IPS-18a (cell line): ENCODE data around the gene MYRIP.

Experiments
- H3K27ac ChIP-seq: one replicate; pipeline ENCODE4 v1.5.1; 2013; ENCODE audit warnings: low read length
- H3K27me3 ChIP-seq: one replicate; pipeline ENCODE4 v1.6.1; 2013; ENCODE audit warnings: mild to moderate bottlenecking, low read length; ENCODE audit not compliant: control insufficient read depth, insufficient read depth
- H3K36me3 ChIP-seq: one replicate; pipeline ENCODE4 v1.6.1; 2013; ENCODE audit warnings: low read depth, low read length; ENCODE audit not compliant: control insufficient read depth
- H3K4me1 ChIP-seq: one replicate; pipeline ENCODE4 v1.6.1; 2013; ENCODE audit warnings: low read depth, low read length; ENCODE audit not compliant: control insufficient read depth
- H3K4me3 ChIP-seq: one replicate; pipeline ENCODE4 v1.5.1; 2013; ENCODE audit warnings: low read length
- H3K9ac ChIP-seq: one replicate; pipeline ENCODE4 v1.6.1; 2013; ENCODE audit warnings: mild to moderate bottlenecking, low read length, moderate library complexity
- H3K9me3 ChIP-seq: one replicate; pipeline ENCODE4 v1.6.1; 2013; ENCODE audit warnings: low read depth, low read length; ENCODE audit not compliant: control insufficient read depth

MYRIP gene

GRCh38 chr3:40088527-40089170 is 279.2 kb downstream of the MYRIP start:
- no peak overlapping the region for H3K4me3 ChIP-seq

GRCh38 chr3:40096661-40097111 is 287.3 kb downstream of the MYRIP start:
- Histone ChIP-seq H3K4me3 (no peak overlapping the region), H3K4me1 (peaks cover 8% of the 10 kb centered on the region), H3K9me3 (no peaks in the 10 kb centered on the region), H3K27me3 (no peaks in the 10 kb centered on the region), H3K36me3 (no peaks in the 10 kb centered on the region), H3K9ac (no peak overlapping the region), H3K27ac (no peak overlapping the region)

More at GRCh38 chr3:40088527-40089170, 279.2 kb downstream of the MYRIP start:
- Histone ChIP-seq H3K36me3 (no peaks in the 10 kb centered on the region), H3K9ac (no peak overlapping the region), H3K4me1 (no peaks in the 10 kb centered on the region), H3K27ac (no peak overlapping the region), H3K27me3 (no peaks in the 10 kb centered on the region), H3K9me3 (no peaks in the 10 kb centered on the region)

GRCh38 chr3:40097131-40098117 is 288.0 kb downstream of the MYRIP start:
- Histone ChIP-seq H3K27me3 (no peaks in the 10 kb centered on the region), H3K36me3 (no peaks in the 10 kb centered on the region), H3K4me3 (no peak overlapping the region), H3K4me1 (peaks cover 8% of the 10 kb centered on the region), H3K9ac (no peak overlapping the region), H3K9me3 (no peaks in the 10 kb centered on the region), H3K27ac (no peak overlapping the region)

- H3K9me3 ChIP-seq, result no peaks in the 10 kb centered on the region
- no peak overlapping the region for H3K9ac ChIP-seq
- no peak overlapping the region for H3K4me3 ChIP-seq
- H3K36me3 ChIP-seq, result no peaks in the 10 kb centered on the region
- H3K4me1 ChIP-seq, result peaks cover 8% of the 10 kb centered on the region
- H3K27me3 ChIP-seq, result no peaks in the 10 kb centered on the region
- no peak overlapping the region for H3K27ac ChIP-seq
Measured at GRCh38 chr3:40098261-40098759, 288.9 kb downstream of the MYRIP start.

DNA sequence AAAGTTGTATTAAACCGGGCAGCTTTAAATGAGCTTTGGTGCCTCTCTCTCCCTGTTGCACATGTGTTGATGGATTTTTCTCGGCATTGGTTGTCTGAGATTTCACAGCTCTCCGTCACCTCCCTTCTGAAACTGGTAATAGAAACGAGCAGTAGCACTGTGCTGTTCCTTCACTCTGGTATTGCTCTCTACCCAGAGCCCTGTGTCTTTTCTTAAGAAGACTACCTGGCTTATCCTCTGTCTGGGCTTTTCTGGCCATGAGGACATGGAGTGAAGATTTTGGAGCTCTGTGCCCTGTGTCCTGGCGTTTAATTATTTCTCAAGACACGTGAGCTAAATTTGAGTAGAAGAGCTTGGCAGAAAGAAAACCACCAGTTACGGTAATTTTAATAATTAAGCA is 290.5 kb downstream of the MYRIP start:
- H3K27me3 ChIP-seq, result no peaks in the 10 kb centered on the region
- H3K4me3 ChIP-seq, result no peak overlapping the region
- H3K4me1 ChIP-seq, result peaks cover 8% of the 10 kb centered on the region
- H3K9me3 ChIP-seq, result no peaks in the 10 kb centered on the region
- H3K9ac ChIP-seq, result no peak overlapping the region
- no peaks in the 10 kb centered on the region for H3K36me3 ChIP-seq
- no peak overlapping the region for H3K27ac ChIP-seq

- peaks cover 8% of the 10 kb centered on the region for H3K4me1 ChIP-seq
- no peak overlapping the region for H3K4me3 ChIP-seq
- H3K27ac ChIP-seq, result no peak overlapping the region
- no peaks in the 10 kb centered on the region for H3K36me3 ChIP-seq
- no peak overlapping the region for H3K9ac ChIP-seq
- H3K9me3 ChIP-seq, result no peaks in the 10 kb centered on the region
- no peaks in the 10 kb centered on the region for H3K27me3 ChIP-seq
Measured at GRCh38 chr3:40102182-40102581, 292.8 kb downstream of the MYRIP start.

DNA sequence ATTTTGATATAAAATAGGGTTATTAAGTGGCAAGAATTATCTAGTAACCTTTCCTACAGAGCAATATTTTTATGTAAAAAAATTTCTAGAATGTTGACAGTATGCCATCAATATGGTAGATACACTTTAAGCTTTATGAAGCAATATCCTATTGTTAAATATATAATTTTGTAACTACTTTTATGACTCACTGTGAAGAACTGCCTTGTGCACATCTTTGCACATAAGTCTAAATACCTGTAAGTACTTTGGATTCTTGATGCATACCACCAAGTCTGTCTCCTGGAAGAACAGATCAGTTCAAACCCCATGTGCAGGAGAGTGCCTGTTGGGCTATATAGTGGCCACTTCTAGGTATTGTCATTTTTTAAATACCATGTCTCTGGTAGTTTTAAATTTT is 294.4 kb downstream of the MYRIP start:
- Histone ChIP-seq H3K27ac (no peak overlapping the region), H3K4me1 (no peaks in the 10 kb centered on the region), H3K9ac (no peak overlapping the region), H3K9me3 (no peaks in the 10 kb centered on the region), H3K27me3 (no peaks in the 10 kb centered on the region), H3K36me3 (no peaks in the 10 kb centered on the region), H3K4me3 (no peak overlapping the region)

DNA sequence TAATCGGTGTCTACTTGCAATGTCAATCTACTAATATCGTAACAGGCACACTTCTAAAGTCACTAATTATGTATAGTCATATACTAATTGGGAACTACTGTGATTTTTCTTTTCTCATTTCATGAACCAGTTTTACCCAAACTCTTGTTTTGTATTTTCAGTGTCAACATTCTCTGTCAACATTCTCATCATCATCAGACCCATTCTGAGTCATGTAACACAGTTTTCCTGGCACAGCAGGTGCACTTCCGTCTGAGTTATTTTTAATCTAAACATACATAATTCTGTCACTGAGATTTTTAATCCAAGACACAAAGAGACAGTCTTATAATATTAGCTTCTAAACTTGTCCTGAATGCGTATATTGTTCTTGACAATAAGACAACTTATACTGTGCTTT is 295.0 kb downstream of the MYRIP start:
- Histone ChIP-seq H3K4me3 (no peak overlapping the region), H3K27ac (no peak overlapping the region), H3K9me3 (no peaks in the 10 kb centered on the region), H3K9ac (no peak overlapping the region), H3K27me3 (no peaks in the 10 kb centered on the region), H3K36me3 (no peaks in the 10 kb centered on the region), H3K4me1 (no peaks in the 10 kb centered on the region)

- Histone ChIP-seq H3K36me3 (no peaks in the 10 kb centered on the region), H3K9ac (no peak overlapping the region), H3K4me3 (no peak overlapping the region), H3K27ac (no peak overlapping the region), H3K27me3 (no peaks in the 10 kb centered on the region), H3K4me1 (no peaks in the 10 kb centered on the region), H3K9me3 (no peaks in the 10 kb centered on the region)
Measured at GRCh38 chr3:40108643-40109042, 299.2 kb downstream of the MYRIP start.

DNA sequence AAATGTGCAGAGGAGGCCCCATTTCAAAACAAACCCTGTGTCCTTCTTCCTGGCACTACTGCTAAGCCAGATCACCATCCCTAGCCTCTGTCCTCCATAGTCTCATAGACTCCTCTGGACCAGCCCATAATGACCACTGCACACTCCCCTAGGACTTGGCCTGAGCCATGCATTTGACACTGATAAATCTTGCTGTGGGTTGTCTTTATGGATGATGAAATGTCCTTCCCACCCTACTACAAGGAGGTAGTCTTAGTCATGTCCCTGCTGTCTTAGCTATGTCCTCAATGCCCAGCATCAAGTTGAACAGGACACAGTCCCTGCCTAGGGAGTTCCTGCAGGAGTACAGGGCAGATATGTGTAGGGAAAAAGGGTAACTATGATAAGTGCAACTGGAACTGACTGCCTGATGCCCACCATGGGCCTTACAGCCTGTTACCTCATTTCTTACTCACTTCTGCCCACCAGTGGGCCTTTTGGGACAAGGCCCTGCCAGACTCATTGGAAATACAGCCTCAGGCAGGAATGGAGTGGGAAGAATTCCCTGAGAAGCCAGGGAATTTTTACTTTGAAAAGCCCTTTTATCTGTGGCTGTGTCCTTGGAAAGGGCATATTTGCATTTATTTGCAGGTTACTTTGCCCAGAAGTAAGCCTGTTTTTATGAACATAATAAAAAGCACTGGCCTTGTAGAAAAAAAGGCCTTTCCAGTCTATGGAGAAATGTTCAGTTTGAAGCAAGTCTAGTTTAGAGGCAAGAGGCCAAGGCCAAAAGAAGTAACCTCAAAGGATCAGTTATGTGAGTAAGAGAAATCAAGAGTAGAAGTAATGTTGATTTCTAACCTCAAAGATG is 300.5 kb downstream of the MYRIP start:
- Histone ChIP-seq H3K36me3 (no peaks in the 10 kb centered on the region), H3K27me3 (no peaks in the 10 kb centered on the region), H3K4me1 (no peaks in the 10 kb centered on the region), H3K4me3 (no peak overlapping the region), H3K27ac (no peak overlapping the region), H3K9ac (no peak overlapping the region), H3K9me3 (no peaks in the 10 kb centered on the region)
